Vagina (tissue), 2 donors: ENCODE results near the gene MYO15B. TPM values are rescaled to one million over a fixed set of nuclear protein-coding genes. Genes with fewer than 3 reads are reported as not detected.
"Not testable (repeated sequence)": the region's sequence is repeated elsewhere in the genome, so short reads cannot be mapped to it uniquely, and the experiment has no call there.

Source experiments
- DNase-seq, 2 donors: peaks; one replicate each; pipeline ENCODE4 v3.0.0-alpha.2; 2017; ENCODE audit errors: extremely low spot score in 2 of 2
- H3K27ac ChIP-seq: fragments of 200-600 bp; sonication (generic); one replicate; pipeline ENCODE4 v1.5.1; 2019
- H3K27me3 ChIP-seq: fragments of 200-600 bp; sonication (generic); one replicate; pipeline ENCODE4 v1.5.1; 2019
- H3K36me3 ChIP-seq, 2 donors: fragments of 200-600 bp; sonication (generic); one replicate each; pipeline ENCODE4 v1.5.1; 2017 to 2019
- H3K4me1 ChIP-seq: fragments of 200-600 bp; sonication (generic); one replicate; pipeline ENCODE4 v1.5.1; 2019
- H3K4me3 ChIP-seq, 2 donors: fragments of 200-600 bp; sonication (generic); 1 replicate in 1 of 2; 2 replicates in 1 of 2; pipeline ENCODE4 v1.5.1; 2016 to 2019
- H3K9me3 ChIP-seq: fragments of 200-600 bp; sonication (generic); one replicate; pipeline ENCODE4 v1.5.1; 2019
- CTCF ChIP-seq, 3 experiments: fragments of 450-650 bp in 2 of 3; fragments of 200-600 bp in 1 of 3; sonication (generic) in 1 of 3; IDR thresholded peaks; one replicate each; pipeline ENCODE4 v1.5.1; 2017 to 2019; ENCODE audit warnings: antibody characterized with exemption in 3 of 3, mild to moderate bottlenecking in 2 of 3, moderate library complexity in 2 of 3
- POLR2A ChIP-seq, 2 donors: fragments of 450-650 bp; IDR thresholded peaks; one replicate each; pipeline ENCODE4 v1.6.1; 2017; ENCODE audit warnings: antibody characterized with exemption in 2 of 2, mild to moderate bottlenecking in 2 of 2, moderate library complexity in 2 of 2
- POLR2AphosphoS5 ChIP-seq, 2 donors: sonication (generic); formaldehyde crosslinking; IDR thresholded peaks; one replicate each; pipeline ENCODE4 v1.9.0; 2017; ENCODE audit warnings: antibody characterized with exemption in 2 of 2, mild to moderate bottlenecking in 2 of 2, low read depth in 1 of 2; ENCODE audit not compliant: insufficient read depth in 1 of 2
- intact Hi-C: fragments of 100-400 bp; cut with DNase I; formaldehyde crosslinking; loops from one replicate; pipeline ENCODE4 v1.15.1; 2023
- total RNA-seq: library from RNA; depleted of rRNA; stranded (reverse); fragments of >200 nt; gene quantifications from one replicate; pipeline ENCODE4 v1.2.3, GENCODE V29; 2016

MYO15B gene
- total RNA-seq, 1 donor from 2014 or later, result 160 TPM

DNA sequence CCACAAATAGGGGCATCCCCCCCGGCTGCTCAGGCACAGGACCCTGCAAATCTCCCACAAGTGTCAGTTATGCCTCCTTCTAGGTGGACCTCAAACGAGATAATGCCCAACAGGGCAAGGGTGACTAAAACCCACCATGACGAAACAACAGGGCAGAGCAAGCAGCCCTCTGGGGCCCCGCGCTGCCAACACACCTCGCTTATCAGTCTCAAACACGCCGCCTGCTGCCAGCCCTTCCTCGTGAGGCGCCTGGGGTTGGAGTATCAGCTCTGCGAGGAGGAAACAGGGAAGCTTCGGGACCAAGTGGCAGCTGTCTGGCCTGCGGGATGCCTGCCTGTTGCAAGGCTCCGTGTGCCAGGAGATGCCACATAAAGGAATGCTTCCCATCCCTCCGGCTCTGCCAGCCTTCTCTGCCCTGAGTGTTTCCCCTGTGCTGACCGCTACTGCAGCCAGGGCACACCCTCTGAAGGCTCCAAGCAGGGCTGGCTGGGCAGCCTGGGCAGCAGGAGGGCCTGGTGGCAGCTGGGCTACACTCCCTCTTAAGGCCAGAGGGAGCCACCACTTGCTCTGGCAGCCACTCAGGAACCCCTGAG is 48.1 kb downstream of the MYO15B start:
- peaks cover 25% of the 10 kb centered on the region for H3K4me1 ChIP-seq
- H3K27me3 ChIP-seq, result no peaks in the 10 kb centered on the region
- DNase-seq, result no peak
- no peaks in the 10 kb centered on the region for H3K9me3 ChIP-seq
- intact Hi-C loops, result no loop called here
- no peak overlapping the region for H3K27ac ChIP-seq
- H3K36me3 ChIP-seq, result no peaks in the 10 kb centered on the region
- H3K4me3 ChIP-seq, result no peak overlapping the region
- TF ChIP-seq POLR2AphosphoS5 (IDR thresholded peaks at IDR 0.05; ENCODE audit: insufficient read depth in 1 of 2, low read depth in 1 of 2), result no peak
- no peak for TF ChIP-seq POLR2A (IDR thresholded peaks at IDR 0.05)
- no peak for TF ChIP-seq CTCF (IDR thresholded peaks at IDR 0.05)

- no peak for DNase-seq
- Histone ChIP-seq H3K36me3 (no peaks in the 10 kb centered on the region), H3K27ac (no peak overlapping the region), H3K4me3 (no peak overlapping the region), H3K4me1 (peaks cover 25% of the 10 kb centered on the region), H3K27me3 (no peaks in the 10 kb centered on the region), H3K9me3 (no peaks in the 10 kb centered on the region)
- intact Hi-C loops, result no loop called here
- TF ChIP-seq POLR2AphosphoS5 (IDR thresholded peaks at IDR 0.05; ENCODE audit: insufficient read depth in 1 of 2, low read depth in 1 of 2) (no peak), CTCF (IDR thresholded peaks at IDR 0.05) (no peak), POLR2A (IDR thresholded peaks at IDR 0.05) (no peak)
Observed at GRCh38 chr17:75636381-75637142, 49.0 kb downstream of the MYO15B start.

DNA sequence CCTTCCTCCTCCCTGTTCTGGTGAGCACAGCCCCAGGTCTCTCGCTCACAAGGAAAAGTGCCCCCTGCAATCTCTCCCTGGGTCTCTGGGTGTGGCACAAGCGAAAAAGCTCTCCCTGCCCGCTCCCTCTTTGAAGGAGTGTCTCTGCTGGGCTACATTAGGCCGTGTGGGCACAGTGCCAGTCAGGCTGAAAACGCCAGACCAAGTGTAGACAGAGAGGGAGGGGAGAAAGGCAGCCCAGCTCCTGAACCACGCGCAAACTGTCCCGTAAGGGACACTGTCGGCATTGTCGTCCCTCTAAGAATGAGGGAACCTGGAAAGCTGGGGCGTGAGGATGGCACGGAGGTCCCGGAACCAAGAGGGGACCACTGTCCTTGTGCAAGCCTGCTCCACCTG is 49.5 kb downstream of the MYO15B start:
- Histone ChIP-seq H3K27ac (no peak overlapping the region), H3K4me1 (peaks cover 25% of the 10 kb centered on the region), H3K9me3 (no peaks in the 10 kb centered on the region), H3K4me3 (no peak overlapping the region), H3K36me3 (no peaks in the 10 kb centered on the region), H3K27me3 (no peaks in the 10 kb centered on the region)
- intact Hi-C loops, result no loop called here
- no peak for TF ChIP-seq CTCF (IDR thresholded peaks at IDR 0.05)
- DNase-seq, result no peak

DNA sequence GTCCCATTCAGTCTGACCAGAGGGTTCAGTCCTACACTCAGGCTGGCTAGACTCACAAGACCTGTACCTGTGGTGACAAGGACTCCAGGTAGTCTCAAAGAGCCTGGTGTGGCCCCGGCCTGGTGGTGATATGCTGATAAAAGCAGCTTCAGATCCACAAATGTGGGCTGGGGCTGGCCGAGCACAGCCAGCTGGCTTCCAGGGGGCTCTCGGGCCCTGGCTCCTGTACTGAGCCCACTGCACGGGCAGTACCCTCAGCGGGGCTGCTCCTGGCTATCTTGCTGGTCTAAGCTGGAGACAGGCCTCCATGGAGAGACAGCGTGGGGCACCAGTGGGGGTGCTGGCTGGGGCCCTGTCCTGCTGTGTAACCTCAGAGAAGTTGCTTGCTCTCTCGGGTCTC is 50.0 kb downstream of the MYO15B start:
- intact Hi-C loops, result no loop called here

GRCh38 chr17:75638039-75638438 is 50.4 kb downstream of the MYO15B start:
- H3K4me3 ChIP-seq, H3K27me3 ChIP-seq, DNase-seq, H3K27ac ChIP-seq, intact Hi-C loops, H3K36me3 ChIP-seq, H3K9me3 ChIP-seq: not testable (repeated sequence)
- H3K4me1 ChIP-seq, result peaks cover 25% of the 10 kb centered on the region

More for the DNA sequence above, 50.0 kb downstream of the MYO15B start:
- TF ChIP-seq CTCF (IDR thresholded peaks at IDR 0.05) (no peak), POLR2AphosphoS5 (IDR thresholded peaks at IDR 0.05; ENCODE audit: insufficient read depth in 1 of 2, low read depth in 1 of 2) (no peak), POLR2A (IDR thresholded peaks at IDR 0.05) (no peak)
- H3K4me3 ChIP-seq, result no peak overlapping the region
- DNase-seq, result no peak
- no peak overlapping the region for H3K27ac ChIP-seq
- H3K9me3 ChIP-seq, result no peaks in the 10 kb centered on the region
- no peaks in the 10 kb centered on the region for H3K36me3 ChIP-seq
- peaks cover 25% of the 10 kb centered on the region for H3K4me1 ChIP-seq
- no peaks in the 10 kb centered on the region for H3K27me3 ChIP-seq
